22Rv1 (cell line): ENCODE data around the gene POLR1G.

Experiments used
- H3K27ac ChIP-seq: fragments of 450-650 bp; 2 replicates; pipeline ENCODE4 v1.5.1; 2017
- CTCF ChIP-seq: fragments of 450-650 bp; IDR thresholded peaks from 2 replicates; pipeline ENCODE4 v1.5.1; 2017; ENCODE audit warnings: mild to moderate bottlenecking
- ZFX ChIP-seq: fragments of 450-650 bp; IDR thresholded peaks from 2 replicates; pipeline ENCODE4 v1.6.1; 2017; ENCODE audit warnings: antibody characterized with exemption, borderline replicate concordance

Gene POLR1G

GRCh38 chr19:45440259-45440638 is 33.8 kb downstream of the POLR1G start:
- peak overlapping the region; percentile 79 for H3K27ac ChIP-seq
- TF ChIP-seq CTCF (no peak), ZFX (no peak)

GRCh38 chr19:45440873-45441654 is 34.6 kb downstream of the POLR1G start:
- TF ChIP-seq CTCF (no peak), ZFX (no peak)
- H3K27ac ChIP-seq: peak overlapping the region; percentile 79

- no peak for TF ChIP-seq ZFX
- no peak for TF ChIP-seq CTCF
- H3K27ac ChIP-seq: peak overlapping the region; percentile 79
Observed at GRCh38 chr19:45442408-45442777, 35.9 kb downstream of the POLR1G start.

GRCh38 chr19:45442778-45443461 is 36.5 kb downstream of the POLR1G start:
- TF ChIP-seq ZFX: no peak
- TF ChIP-seq CTCF: no peak
- H3K27ac ChIP-seq: peak overlapping the region; percentile 79

GRCh38 chr19:45443462-45444317 is 37.2 kb downstream of the POLR1G start:
- peak overlapping the region; percentile 79 for H3K27ac ChIP-seq
- TF ChIP-seq ZFX (no peak), CTCF (no peak)

GRCh38 chr19:45444318-45445041 is 38.0 kb downstream of the POLR1G start:
- peak overlapping the region; percentile 79 for H3K27ac ChIP-seq
- TF ChIP-seq CTCF (peak; percentile 14; the same call in 1 of the 2 replicates), ZFX (no peak)
